ENCODE measurements around the gene PCDHGA2.
A peak's percentile ranks its signal among the peaks of the same experiment; 100 is the strongest.
"Not testable (repeated sequence)": the region's sequence is repeated elsewhere in the genome, so short reads cannot be mapped to it uniquely, and the experiment has no call there.

The PCDHGA2 gene

DNA sequence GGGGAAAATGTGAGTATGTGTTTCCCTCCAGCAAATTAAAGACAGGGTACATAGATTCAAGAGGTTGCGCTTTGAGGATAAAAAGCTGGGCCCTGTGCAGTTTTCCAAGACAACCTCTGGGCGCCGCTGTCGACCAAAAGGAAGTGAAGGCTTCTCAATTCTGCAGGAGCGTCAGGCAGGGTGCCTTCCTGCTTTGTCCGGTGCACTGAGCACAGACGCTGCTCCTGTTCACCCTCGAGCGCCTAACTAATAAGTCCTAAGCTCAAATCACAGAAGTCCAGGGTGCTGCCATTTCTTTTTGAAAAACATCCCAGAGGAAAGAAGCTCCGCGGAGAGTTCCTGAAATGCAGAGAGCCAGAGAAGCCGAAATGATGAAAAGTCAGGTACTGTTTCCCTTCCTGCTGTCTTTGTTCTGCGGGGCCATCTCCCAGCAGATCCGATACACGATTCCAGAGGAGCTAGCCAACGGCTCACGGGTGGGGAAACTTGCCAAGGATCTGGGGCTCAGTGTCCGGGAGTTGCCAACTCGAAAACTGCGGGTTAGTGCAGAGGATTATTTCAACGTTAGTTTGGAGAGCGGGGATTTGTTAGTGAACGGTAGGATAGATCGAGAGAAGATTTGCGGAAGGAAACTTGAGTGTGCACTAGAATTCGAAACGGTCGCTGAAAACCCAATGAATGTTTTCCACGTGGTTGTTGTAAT is 11.5 kb downstream of the PCDHGA2 start, which contains the start of gene PCDHGB1:
TSS of gene PCDHGB1 (plus strand) at position 183 of the 703 bp plus-strand sequence. CDS start at position 345, 162 bp downstream.
- DNase-seq (ENCODE audit: low spot score): peak; percentile 72

DNA sequence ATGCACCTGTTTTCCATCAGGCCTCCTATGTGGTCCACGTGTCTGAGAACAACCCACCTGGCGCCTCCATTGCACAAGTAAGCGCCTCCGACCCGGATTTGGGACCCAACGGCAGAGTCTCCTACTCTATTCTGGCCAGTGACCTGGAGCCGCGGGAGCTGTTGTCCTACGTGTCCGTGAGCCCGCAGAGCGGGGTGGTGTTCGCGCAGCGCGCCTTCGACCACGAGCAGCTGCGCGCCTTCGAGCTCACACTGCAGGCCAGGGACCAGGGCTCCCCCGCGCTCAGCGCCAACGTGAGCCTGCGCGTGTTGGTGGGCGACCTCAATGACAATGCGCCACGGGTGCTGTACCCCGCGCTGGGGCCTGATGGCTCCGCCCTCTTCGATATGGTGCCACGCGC is 13.0 kb downstream of the PCDHGA2 start:
- no peak for DNase-seq (ENCODE audit: low spot score)

DNA sequence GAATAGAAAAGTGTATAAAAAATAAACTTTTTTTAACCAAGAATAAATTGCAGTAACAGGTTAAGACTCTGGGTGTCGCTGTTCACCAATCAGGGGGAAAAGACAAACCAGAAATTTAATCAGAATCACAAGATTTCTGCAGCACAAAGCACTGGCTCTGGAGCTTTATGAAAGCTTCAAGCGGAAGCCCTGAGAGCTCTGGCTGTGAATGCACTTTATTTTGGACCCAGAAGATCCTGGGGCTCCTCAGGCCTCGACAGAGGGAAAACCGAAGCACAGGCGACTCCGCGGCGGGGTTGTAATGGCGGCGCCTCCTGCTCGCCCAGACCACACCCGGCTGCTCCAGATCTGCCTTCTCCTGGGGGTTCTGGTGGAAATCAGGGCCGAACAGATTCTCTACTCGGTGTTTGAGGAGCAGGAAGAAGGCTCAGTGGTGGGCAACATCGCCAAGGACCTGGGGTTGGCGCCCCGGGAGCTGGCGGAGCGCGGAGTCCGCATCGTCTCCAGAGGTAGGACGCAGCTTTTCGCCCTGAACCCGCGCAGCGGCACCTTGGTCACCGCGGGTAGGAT is 16.4 kb downstream of the PCDHGA2 start, which contains the start of gene PCDHGA4:
TSS of gene PCDHGA4 (plus strand) at position 122 of the 570 bp plus-strand sequence. CDS start at position 209, 87 bp downstream.
- no peak for DNase-seq (ENCODE audit: low spot score)

DNA sequence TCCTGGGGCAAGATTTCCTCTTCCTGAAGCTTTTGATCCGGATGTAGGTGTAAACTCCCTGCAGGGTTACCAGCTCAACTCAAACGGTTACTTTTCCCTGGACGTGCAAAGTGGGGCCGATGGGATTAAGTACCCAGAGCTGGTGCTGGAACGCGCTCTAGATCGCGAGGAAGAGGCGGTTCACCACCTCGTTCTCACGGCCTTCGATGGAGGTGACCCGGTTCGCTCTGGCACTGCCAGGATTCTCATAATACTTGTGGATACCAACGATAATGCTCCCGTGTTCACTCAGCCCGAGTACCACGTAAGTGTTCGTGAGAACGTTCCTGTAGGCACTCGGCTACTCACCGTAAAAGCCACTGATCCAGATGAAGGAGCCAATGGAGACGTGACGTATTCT is 17.1 kb downstream of the PCDHGA2 start:
- no peak for DNase-seq (ENCODE audit: low spot score)

DNA sequence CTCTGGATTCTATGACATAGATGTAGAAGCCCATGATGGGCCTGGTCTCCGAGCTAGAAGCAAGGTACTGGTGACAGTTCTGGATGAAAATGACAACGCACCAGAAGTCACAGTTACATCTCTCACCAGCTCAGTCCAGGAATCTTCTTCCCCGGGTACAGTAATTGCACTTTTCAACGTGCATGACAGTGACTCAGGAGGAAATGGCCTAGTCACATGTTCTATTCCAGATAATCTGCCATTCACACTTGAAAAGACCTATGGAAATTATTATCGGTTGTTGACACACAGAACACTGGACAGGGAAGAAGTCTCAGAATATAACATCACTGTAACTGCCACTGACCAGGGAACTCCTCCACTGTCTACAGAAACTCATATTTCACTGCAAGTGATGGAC is 17.6 kb downstream of the PCDHGA2 start:
- no peak for DNase-seq (ENCODE audit: low spot score)

DNA sequence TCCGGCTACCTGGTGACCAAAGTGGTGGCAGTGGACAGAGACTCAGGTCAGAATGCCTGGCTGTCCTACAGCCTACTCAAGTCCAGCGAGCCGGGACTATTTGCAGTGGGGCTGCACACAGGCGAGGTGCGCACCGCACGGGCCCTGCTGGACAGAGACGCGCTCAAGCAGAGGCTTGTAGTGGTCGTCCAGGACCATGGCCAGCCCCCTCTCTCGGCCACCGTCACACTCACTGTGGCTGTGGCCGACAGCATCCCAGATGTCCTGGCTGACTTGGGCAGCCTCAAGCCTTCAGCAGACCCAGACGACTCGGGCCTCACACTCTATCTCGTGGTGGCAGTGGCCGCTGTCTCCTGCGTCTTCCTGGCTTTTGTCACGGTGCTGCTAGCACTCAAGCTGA is 18.4 kb downstream of the PCDHGA2 start:
- no peak for DNase-seq (ENCODE audit: low spot score)

DNA sequence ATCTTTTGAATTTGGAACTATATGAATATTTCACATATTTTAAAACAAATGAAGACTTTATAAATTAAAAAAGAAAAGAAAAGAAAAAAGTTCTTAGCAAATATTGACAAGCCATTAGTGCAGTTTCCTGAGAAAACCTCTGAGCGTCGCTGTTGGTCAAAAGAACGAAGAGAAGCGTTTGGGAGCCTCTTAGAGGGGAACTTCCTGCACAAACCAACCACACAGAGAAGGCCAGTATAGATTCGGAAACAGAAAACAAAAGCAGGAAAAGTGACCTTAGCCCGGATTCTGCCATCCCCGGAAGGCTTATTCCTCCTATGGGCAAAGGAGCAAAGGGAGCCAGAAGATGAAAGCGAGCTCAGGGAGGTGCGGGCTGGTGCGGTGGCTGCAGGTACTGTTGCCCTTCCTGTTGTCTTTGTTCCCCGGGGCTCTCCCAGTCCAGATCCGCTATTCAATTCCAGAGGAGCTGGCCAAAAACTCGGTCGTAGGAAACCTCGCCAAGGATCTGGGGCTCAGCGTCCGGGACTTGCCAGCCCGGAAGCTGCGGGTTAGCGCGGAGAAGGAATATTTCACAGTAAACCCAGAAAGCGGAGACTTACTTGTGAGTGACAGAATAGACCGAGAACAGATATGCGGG is 21.3 kb downstream of the PCDHGA2 start, which contains the start of gene PCDHGB2:
TSS of gene PCDHGB2 (plus strand) at position 205 of the 637 bp plus-strand sequence. CDS start at position 347, 142 bp downstream.
- DNase-seq (ENCODE audit: low spot score): no peak

DNA sequence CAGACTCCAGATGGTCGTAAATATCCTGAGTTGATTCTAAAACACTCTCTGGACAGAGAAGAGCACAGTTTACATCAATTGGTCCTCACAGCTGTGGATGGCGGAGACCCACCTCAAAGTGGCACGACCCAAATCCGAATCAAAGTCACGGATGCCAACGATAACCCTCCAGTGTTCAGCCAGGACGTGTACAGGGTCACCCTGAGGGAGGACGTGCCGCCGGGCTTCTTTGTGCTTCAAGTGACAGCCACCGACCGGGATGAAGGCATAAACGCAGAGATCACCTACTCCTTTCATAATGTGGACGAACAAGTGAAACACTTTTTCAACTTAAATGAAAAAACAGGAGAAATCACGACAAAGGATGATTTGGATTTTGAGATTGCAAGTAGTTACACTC is 22.1 kb downstream of the PCDHGA2 start:
- DNase-seq (ENCODE audit: low spot score): no peak

DNA sequence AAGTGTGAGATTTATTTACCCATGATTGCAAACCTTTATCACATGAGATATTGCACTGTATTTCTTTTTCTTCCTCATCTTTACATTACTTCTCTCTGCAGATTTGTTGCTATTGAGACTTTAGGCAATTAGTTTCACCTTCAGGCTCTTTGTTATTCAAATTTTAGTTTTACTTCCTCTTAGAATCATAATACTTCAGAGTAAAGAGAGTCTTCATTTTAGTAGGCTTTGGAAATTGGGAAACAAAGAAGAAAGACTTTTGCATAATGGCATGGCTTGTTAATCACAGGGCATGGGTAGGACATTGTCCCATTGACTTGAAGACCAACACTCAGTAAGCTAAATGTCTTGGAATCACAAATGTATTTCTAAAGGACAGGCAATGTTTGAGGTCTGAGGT is 24.2 kb downstream of the PCDHGA2 start:
- DNase-seq (ENCODE audit: low spot score): no peak

DNA sequence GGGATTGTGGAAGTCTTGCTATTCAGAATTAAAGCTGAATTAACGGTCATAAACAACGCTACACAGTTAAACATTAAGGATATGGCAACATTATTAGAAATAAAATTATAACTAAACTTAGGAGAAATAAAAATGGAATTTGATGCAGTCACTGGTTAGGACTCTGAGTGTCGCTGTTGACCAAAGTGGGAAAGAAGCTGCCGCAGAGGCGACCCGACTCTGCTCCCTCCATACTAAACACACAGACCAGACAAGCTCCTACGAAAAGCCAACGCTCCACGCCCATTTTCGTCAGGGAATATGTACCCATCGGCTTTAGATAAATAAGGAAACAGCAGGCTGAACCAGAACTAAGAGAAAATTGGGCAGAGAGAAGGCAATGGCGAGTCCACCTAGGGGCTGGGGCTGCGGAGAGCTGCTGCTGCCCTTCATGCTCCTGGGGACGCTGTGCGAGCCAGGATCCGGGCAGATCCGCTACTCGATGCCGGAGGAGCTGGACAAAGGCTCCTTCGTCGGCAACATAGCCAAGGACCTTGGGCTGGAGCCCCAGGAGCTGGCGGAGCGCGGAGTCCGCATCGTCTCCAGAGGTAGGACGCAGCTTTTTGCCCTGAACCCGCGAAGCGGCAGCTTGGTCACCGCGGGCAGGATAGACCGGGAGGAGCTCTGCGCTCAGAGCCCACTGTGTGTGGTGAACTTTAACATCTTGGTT is 25.5 kb downstream of the PCDHGA2 start, which contains the start of gene PCDHGA5:
TSS of gene PCDHGA5 (plus strand) at position 211 of the 709 bp plus-strand sequence. CDS start at position 380, 169 bp downstream.
- no peak for DNase-seq (ENCODE audit: low spot score)

DNA sequence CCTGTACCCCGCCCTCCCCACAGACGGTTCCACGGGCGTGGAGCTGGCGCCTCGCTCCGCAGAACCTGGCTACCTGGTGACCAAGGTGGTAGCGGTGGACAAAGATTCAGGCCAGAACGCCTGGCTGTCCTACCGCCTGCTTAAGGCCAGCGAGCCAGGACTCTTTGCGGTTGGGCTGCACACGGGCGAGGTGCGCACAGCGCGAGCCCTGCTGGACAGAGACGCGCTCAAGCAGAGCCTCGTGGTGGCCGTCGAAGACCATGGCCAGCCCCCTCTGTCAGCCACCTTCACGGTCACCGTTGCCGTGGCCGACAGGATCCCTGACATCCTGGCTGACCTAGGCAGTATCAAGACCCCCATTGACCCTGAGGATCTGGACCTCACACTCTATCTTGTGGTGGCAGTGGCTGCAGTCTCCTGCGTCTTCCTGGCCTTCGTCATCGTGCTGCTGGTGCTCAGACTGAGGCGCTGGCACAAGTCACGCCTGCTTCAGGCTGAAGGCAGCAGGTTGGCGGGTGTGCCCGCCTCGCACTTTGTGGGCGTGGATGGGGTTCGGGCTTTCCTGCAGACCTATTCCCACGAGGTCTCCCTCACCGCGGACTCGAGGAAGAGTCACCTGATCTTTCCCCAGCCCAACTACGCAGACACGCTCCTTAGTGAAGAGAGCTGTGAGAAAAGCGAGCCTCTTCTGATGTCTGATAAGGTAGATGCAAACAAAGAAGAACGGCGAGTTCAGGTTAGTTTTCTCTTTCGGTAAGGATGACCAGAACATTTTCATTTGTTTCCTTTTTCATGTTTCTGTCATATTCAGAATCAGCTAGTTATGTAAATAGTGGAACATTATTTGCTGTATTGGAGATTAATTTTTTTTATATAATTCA is 27.7 kb downstream of the PCDHGA2 start:
- DNase-seq (ENCODE audit: low spot score): no peak

DNA sequence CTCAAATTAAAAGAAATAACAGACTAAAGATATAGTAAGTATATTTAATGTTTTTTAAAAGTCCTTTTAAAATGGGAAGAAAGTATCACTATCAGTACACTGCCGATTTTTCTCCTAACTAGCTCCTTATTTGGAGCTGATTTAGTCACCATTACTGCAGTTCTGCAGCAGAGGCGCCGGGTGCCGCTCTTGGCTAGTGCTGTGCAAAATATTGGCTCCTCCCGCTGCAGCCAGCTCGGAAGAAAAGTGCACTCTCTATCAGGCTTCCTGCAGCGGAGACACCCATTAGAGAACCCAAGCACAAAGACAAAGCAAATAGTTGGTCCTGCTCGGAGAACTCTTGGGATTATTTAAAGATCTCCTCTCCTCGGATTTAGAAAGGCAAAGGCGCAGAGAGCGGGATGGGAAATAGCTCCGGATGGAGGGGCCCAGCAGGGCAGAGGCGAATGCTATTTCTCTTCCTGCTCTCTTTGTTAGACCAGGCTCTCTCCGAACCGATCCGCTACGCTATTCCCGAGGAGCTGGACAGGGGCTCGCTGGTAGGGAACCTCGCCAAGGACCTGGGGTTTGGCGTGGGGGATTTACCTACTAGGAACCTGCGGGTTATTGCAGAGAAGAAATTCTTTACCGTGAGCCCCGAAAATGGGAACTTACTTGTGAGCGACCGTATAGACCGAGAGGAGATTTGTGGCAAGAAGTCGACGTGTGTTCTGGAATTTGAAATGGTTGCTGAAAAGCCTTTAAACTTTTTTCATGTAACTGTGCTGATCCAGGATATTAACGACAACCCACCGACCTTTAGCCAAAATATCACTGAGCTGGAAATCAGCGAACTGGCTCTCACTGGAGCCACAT is 31.7 kb downstream of the PCDHGA2 start, which contains the start of gene PCDHGB3:
TSS of gene PCDHGB3 (plus strand) at position 249 of the 855 bp plus-strand sequence. CDS start at position 402, 153 bp downstream.
- DNase-seq (ENCODE audit: low spot score): no peak

DNA sequence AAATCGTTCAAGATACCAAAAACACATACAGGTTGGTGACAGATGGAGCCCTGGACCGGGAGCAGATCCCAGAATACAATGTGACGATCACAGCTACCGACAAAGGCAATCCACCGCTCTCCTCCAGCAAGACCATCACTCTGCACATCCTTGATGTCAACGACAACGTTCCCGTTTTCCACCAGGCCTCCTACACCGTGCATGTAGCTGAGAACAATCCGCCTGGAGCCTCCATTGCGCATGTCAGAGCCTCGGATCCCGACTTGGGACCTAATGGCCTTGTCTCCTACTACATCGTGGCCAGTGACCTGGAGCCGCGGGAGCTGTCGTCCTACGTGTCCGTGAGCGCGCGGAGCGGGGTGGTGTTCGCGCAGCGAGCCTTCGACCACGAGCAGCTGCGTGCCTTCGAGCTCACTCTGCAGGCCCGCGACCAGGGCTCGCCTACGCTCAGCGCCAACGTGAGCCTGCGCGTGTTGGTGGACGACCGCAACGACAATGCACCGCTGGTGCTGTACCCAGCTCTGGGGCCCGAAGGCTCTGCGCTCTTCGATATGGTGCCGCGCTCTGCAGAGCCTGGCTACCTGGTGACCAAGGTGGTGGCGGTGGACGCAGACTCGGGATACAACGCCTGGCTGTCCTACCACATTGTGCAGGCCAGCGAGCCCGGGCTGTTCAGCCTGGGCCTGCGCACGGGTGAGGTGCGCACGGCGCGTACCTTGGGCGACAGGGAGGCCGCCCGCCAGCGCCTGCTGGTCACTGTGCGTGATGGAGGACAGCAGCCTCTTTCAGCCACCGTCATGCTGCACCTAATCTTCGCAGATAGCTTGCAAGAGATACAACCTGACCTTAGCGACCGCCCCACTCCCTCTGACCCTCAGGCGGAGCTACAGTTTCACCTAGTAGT is 33.3 kb downstream of the PCDHGA2 start:
- DNase-seq (ENCODE audit: low spot score): no peak

DNA sequence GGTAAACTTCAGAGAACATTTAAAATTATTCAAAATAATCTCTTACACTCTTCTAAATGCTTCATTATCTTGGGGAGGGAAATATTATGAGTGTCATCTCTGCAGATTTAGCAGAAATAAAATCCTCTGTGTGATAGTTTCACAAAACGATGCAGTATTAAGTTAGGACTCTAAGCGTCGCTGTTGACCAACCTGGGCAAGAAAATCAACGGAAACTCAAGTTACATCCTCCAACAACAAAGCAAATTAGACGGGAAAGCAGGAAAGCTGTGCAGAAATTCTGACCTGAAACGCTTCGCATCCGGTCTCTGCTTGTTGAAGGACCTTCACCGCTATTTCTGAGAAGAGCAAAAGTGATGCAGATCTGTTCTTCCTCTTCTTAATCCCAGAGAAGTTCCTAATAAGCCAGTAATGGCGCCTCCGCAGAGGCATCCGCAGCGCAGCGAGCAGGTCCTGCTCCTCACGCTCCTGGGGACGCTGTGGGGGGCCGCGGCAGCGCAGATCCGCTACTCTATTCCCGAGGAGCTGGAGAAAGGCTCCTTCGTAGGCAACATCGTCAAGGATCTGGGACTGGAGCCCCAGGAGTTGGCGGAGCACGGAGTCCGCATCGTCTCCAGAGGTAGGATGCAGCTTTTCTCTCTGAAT is 35.2 kb downstream of the PCDHGA2 start, which contains the start of gene PCDHGA6:
TSS of gene PCDHGA6 (plus strand) at position 219 of the 645 bp plus-strand sequence. CDS start at position 412, 193 bp downstream.
- DNase-seq (ENCODE audit: low spot score): no peak

DNA sequence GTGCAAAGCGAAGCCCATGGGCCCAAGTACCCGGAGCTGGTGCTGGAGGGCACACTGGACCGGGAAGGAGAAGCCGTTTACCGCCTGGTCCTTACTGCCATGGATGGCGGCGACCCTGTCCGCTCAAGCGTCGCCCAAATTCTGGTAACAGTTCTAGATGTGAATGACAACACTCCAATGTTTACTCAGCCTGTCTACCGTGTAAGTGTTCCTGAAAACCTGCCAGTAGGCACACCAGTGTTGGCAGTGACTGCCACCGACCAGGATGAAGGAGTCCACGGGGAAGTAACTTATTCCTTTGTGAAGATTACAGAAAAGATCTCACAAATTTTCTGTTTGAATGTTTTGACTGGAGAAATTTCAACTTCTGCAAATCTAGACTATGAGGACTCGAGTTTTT is 36.1 kb downstream of the PCDHGA2 start:
- no peak for DNase-seq (ENCODE audit: low spot score)

DNA sequence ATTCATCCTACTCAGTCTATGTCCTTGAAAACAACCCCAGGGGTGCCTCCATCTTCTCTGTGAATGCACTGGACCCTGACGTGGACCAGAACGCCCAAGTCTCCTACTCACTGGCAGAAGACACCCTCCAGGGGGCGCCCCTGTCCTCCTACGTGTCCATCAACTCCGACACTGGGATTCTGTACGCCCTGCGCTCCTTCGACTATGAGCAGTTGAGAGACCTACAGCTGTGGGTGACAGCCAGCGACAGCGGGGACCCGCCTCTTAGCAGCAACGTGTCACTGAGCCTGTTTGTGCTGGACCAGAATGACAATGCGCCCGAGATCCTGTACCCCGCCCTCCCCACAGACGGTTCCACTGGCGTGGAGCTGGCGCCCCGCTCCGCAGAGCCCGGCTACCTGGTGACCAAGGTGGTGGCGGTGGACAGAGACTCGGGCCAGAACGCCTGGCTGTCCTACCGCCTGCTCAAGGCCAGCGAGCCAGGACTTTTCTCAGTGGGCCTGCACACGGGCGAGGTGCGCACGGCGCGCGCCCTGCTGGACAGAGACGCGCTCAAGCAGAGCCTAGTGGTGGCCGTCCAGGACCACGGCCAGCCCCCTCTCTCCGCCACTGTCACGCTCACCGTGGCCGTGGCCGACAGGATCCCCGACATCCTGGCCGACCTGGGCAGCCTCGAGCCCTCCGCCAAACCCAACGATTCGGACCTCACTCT is 37.0 kb downstream of the PCDHGA2 start:
- DNase-seq (ENCODE audit: low spot score): not testable (repeated sequence)

DNA sequence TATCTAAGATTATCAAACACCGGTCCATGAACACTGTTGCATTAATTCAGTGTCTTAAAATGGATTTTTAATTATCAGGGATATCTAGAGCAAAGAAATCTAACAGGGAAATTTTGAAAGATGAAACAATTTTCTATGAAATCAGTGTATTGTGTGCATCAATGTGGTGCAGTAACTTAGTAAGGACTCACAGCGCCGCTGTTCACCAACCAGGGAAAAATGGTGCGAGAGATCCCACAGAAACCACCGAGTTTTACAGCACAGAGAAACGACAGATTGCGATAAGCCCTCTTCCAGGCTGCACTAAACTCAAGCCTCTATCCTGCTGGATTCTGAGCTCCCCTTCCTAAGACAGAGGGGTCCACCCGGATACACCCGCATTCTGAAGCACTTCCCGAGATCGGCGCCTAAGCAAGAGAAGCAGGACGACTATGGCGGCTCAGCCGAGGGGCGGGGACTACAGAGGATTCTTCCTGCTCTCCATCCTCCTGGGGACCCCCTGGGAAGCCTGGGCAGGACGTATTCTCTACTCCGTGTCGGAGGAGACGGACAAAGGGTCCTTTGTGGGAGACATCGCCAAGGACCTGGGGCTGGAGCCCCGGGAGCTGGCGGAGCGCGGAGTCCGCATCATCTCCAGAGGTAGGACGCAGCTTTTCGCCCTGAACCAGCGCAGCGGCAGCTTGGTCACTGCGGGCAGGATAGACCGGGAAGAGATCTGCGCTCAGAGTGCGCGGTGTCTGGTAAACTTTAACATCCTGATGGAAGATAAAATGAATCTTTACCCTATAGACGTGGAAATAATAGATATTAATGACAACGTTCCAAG is 44.1 kb downstream of the PCDHGA2 start, which contains the start of gene PCDHGA7:
TSS of gene PCDHGA7 (plus strand) at position 274 of the 826 bp plus-strand sequence. CDS start at position 432, 158 bp downstream.
- no peak for DNase-seq (ENCODE audit: low spot score)
